Spleen (tissue), 7 donors: ENCODE data around the gene KREMEN1.

ENCODE experiments used
- CTCF ChIP-seq, 11 experiments: fragments of 200-600 bp in 7 of 11; fragments of 450-650 bp in 4 of 11; sonication (generic) in 4 of 11; IDR thresholded peaks in 8 of 11; conservative IDR thresholded peaks in 3 of 11; 1 replicate in 7 of 11; 2 replicates in 4 of 11; pipeline versions ENCODE4 v1.4.0 to v1.8.0; 2016 to 2021; ENCODE audit warnings: antibody characterized with exemption in 11 of 11, inconsistent platforms in 4 of 11, mild to moderate bottlenecking in 1 of 11
- POLR2A ChIP-seq, 3 donors: fragments of 450-650 bp; IDR thresholded peaks; one replicate each; pipeline ENCODE4 v1.5.1; 2017; ENCODE audit warnings: antibody characterized with exemption in 3 of 3, mild to moderate bottlenecking in 1 of 3
- POLR2AphosphoS5 ChIP-seq, 3 donors: sonication (generic); formaldehyde crosslinking; IDR thresholded peaks; one replicate each; pipeline ENCODE4 v1.5.1; 2017; ENCODE audit warnings: antibody characterized with exemption in 3 of 3
- donor health status: DM: no; HTN: no; CAD: no; lungs with moderate emphysema.
- donor health status: DM: no; HTN: no; CAD: no.
- donor health status: DM: no; HTN: no; CAD: no.

GRCh38 chr22:29200901-29201300, 128.1 kb downstream of the KREMEN1 start:
- TF ChIP-seq CTCF (IDR thresholded peaks at IDR 0.05 in 8 of 11, conservative IDR thresholded peaks at IDR 0.05 in 3 of 11) (no peak), POLR2AphosphoS5 (IDR thresholded peaks at IDR 0.05) (peak in 2 of 3 donors; percentile 24 to 41), POLR2A (IDR thresholded peaks at IDR 0.05) (no peak)
